ENCODE data around the gene TMC8.

DNA sequence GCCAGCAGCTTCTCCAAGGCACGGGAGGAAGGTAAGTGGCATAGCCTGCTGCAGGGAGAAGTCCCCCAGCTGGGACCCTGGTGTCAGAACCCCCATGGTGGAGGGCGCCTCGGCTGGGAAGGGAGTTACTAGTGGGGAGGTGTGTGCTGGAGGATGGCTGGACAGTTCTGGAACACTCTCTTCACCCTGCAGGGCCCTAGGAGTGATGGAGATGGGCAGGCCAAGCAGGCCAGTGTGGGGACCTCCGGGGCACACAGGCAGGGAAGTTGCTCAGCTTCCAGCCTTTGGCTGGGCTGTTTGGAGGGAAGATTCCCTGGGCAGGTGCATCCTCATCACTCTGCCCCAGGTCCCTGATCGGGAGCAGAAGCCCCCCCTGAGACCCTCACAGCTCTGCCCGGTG, 16.3 kb downstream of the TMC8 start:
- TF ChIP-seq, protein P1, sequence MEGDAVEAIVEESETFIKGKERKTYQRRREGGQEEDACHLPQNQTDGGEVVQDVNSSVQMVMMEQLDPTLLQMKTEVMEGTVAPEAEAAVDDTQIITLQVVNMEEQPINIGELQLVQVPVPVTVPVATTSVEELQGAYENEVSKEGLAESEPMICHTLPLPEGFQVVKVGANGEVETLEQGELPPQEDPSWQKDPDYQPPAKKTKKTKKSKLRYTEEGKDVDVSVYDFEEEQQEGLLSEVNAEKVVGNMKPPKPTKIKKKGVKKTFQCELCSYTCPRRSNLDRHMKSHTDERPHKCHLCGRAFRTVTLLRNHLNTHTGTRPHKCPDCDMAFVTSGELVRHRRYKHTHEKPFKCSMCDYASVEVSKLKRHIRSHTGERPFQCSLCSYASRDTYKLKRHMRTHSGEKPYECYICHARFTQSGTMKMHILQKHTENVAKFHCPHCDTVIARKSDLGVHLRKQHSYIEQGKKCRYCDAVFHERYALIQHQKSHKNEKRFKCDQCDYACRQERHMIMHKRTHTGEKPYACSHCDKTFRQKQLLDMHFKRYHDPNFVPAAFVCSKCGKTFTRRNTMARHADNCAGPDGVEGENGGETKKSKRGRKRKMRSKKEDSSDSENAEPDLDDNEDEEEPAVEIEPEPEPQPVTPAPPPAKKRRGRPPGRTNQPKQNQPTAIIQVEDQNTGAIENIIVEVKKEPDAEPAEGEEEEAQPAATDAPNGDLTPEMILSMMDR (conservative IDR thresholded peaks at IDR 0.05; ENCODE audit: low read depth, low read length): no peak
- no peak for TF ChIP-seq EZH2phosphoT487 (IDR thresholded peaks at IDR 0.05; ENCODE audit: borderline replicate concordance, low read length)

Data from PC-3 (cell line).